Frontal cortex (tissue), 4 donors: ENCODE results near the gene TWIST1. TPM values are rescaled to one million over a fixed set of nuclear protein-coding genes. Genes with fewer than 3 reads are reported as not detected.

Experiments
- DNase-seq, 2 donors: peaks; one replicate each; pipeline ENCODE4 v3.0.0; 2012; ENCODE audit warnings: low spot score in 2 of 2
- FAIRE-seq: peaks from 2 replicates; lab custom pipeline; 2012; peaks lifted over from hg19 to GRCh38; lab: Jason Lieb, UNC
- total RNA-seq: library from RNA; depleted of rRNA; stranded (reverse); fragments of >200 nt; gene quantifications from one replicate; pipeline ENCODE4 v1.2.3, GENCODE V29; 2014
- donor health status: control.
- donor health status: control.
- donor health status: control.

Gene TWIST1
- total RNA-seq, 1 donor from 2014 or later = 2.4 TPM

GRCh38 chr7:19098510-19098909 is 18.9 kb downstream of the TWIST1 start:
- DNase-seq (no peak), FAIRE-seq (no peak)

- no peak for DNase-seq
- FAIRE-seq = no peak
Observed at GRCh38 chr7:19097165-19098055, 20.0 kb downstream of the TWIST1 start.

DNA sequence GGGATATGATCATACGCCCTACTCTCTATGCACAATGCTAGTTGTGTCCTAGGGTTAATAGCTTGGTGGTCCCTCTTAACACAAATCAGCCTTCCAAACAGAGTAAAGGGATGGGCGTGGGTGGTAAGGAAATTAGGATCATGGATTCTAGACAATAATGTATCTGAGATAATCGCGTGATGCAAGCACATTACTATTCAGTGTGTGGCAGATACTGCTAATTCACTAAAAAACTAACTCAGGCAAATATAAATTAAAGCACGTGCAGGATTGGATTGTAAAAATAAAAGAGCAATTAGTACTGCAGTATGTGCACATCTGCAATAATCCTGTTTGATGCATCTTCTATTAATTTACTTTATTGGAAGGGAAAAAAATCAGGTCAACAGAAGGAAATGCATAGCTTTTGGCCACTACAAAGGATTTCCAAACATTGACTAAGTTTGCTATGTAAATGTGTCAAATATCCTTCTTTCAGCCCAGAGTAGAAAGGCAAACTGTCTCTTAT is 22.0 kb downstream of the TWIST1 start:
- DNase-seq = no peak
- no peak for FAIRE-seq

DNA sequence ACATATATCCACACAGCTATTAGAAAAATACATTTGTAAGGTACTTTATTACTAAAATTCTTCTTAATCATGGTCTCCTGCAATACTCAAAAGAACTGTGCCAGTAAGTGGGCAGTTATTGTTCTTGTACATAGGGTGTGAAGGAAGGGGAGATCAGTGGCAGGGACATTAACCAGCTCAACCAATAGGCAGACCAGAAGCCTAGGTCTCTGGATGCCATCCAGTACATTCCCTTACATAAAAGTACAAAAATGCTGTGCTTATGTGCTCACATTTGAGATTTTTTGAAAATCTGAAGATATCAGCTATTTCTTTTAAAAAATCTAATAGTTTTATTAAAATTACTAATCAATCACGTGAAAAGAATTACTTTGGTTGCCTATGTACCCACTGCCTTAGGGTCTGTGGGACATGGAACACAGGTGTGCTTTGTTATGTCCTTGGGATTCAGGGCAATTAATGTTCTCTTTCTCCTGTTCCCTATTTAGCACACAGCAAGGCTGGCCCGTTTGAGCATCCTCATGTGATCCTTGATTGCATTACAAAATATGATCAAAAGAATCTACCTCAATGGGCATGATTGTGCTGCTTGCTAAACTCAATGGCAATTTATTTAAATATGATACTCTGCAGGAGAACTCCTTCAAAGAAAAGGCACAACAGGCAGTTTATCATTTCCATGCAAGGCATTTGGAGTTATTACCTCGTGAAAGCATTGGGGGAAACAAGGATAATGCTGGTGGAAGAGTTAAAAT is 22.7 kb downstream of the TWIST1 start:
- no peak for DNase-seq
- no peak for FAIRE-seq

DNA sequence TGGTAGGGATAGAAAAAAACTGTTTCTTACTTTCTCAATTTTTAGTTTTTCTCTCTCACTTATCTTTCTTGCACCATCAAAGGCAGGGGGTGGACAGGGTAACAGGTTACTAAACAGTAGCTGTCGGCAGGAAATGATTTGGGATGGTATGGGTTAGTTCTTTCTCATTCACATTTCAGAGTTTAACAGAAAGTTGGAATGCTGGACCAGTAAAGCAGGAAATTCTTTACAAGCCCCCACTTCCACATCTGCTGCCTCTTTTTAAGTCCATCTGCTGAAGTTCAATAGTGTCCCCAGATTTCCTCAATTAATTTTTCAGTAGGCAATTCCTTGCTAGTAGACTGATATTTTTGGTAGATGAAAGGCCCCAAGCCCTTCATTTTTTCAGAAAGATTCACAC is 23.3 kb downstream of the TWIST1 start:
- DNase-seq = no peak
- FAIRE-seq = no peak

DNA sequence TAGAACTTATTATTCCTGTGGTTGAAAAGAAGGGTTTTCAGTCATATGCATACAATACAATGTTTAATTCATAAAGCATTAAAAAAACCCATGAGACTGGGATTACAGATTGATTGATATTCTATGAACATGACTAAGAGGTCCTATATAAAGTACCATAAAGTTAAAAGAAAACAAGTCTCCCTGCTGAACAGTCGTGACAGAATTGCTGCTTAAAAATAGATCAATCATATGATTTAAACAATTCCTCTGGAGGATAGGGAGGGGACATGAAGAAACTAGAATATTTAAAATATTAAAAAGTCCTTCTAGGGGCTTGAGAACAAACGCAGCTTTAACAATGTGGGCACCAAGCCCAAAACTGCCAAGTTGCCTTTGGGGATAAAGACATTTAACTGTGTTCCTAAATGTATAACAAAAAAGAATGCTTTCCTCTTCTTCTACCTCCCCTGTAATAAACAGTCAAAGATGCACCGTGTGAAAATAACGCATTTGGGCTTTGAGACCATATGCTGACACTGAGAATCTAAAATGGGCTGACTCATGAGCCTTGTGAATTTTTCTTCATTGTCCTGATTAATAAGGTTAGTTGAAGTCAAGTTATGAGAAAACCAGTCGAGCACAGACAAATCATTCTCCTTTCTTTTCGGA is 25.8 kb downstream of the TWIST1 start:
- DNase-seq (no peak), FAIRE-seq (no peak)

- DNase-seq (no peak), FAIRE-seq (no peak)
Observed at GRCh38 chr7:19090526-19090925, 26.9 kb downstream of the TWIST1 start.

- no peak for FAIRE-seq
- no peak for DNase-seq
Observed at GRCh38 chr7:19089797-19090196, 27.6 kb downstream of the TWIST1 start.

GRCh38 chr7:19089378-19089777 is 28.1 kb downstream of the TWIST1 start:
- no peak for FAIRE-seq
- no peak for DNase-seq

DNA sequence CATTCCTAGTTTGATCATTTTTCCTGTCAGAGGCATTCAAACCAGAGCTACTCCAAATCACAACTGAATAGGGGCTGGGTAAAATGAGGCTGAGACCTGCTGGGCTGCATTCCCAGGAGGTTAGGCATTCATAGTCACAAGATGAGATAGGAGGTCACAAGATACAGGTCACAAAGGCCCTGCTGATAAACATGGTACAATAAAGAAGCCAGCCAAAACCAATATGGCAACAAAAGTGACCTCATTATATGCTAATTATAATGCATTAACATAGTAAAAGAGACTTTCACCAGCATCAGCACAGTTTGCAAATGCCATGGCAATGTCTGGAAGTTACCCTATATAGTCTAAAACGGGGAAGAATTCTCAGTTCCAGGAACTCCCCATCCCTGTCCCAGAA is 37.3 kb downstream of the TWIST1 start:
- no peak for DNase-seq
- no peak for FAIRE-seq

- DNase-seq (no peak), FAIRE-seq (no peak)
Observed at GRCh38 chr7:19079066-19079465, 38.4 kb downstream of the TWIST1 start.

GRCh38 chr7:19069842-19070241 is 47.6 kb downstream of the TWIST1 start:
- DNase-seq (no peak), FAIRE-seq (no peak)

- DNase-seq (no peak), FAIRE-seq (no peak)
Observed at GRCh38 chr7:19066170-19066569, 51.3 kb downstream of the TWIST1 start.

Other genes with a start within 250 kb of the TWIST1 start
- not detected for gene FERD3L, start 27.8 kb upstream of the TWIST1 start, total RNA-seq